Measurements from ENCODE around the gene TMPRSS3. TPM values are rescaled to one million over a fixed set of nuclear protein-coding genes. Genes with fewer than 3 reads are reported as not detected.

TMPRSS3 gene
- total RNA-seq, 3 donors from 2014 or later: 9.2 to 27.2 TPM; not detected in 1

- Histone ChIP-seq H3K27me3 (no peaks in the 10 kb centered on the region), H3K4me1 (no peaks in the 10 kb centered on the region), H3K36me3 (no peaks in the 10 kb centered on the region), H3K27ac (peak overlapping the region; percentile 89 to 91), H3K4me3 (no peak overlapping the region), H3K9me3 (no peaks in the 10 kb centered on the region)
- intact Hi-C loops (cut with DNase I; ENCODE audit: low total_unique reads): no loop called here
- no peak for TF ChIP-seq POLR2A (IDR thresholded peaks at IDR 0.05)
- no peak for TF ChIP-seq CTCF (IDR thresholded peaks at IDR 0.05)
- no peak for TF ChIP-seq POLR2AphosphoS5 (IDR thresholded peaks at IDR 0.05)
- peak in 1 of 2 donors; percentile 30 for DNase-seq (ENCODE audit: low spot score in 2 of 2)
These were observed 1.2 kb upstream of the TMPRSS3 start for GRCh38 chr21:42396799-42397745.

GRCh38 chr21:42395302-42395701, 550 bp downstream of the TMPRSS3 start:
- Histone ChIP-seq H3K27ac (peak overlapping the region; percentile 89 to 91), H3K4me1 (no peaks in the 10 kb centered on the region), H3K4me3 (peak overlapping the region in 1 of 3 donors; percentile 1), H3K36me3 (no peaks in the 10 kb centered on the region), H3K9me3 (no peaks in the 10 kb centered on the region), H3K27me3 (no peaks in the 10 kb centered on the region)
- intact Hi-C loops (cut with DNase I; ENCODE audit: low total_unique reads): no loop called here
- DNase-seq (ENCODE audit: low spot score in 2 of 2): peak in 1 of 2 donors; percentile 17
- TF ChIP-seq POLR2AphosphoS5 (IDR thresholded peaks at IDR 0.05) (no peak), CTCF (IDR thresholded peaks at IDR 0.05) (no peak), POLR2A (IDR thresholded peaks at IDR 0.05) (no peak)

- intact Hi-C loops (cut with DNase I; ENCODE audit: low total_unique reads): no loop called here
- Histone ChIP-seq H3K27me3 (no peaks in the 10 kb centered on the region), H3K36me3 (no peaks in the 10 kb centered on the region), H3K27ac (no peak overlapping the region), H3K9me3 (no peaks in the 10 kb centered on the region), H3K4me1 (peaks cover 0 to 5% of the 10 kb centered on the region in 2 donors), H3K4me3 (no peak overlapping the region)
- DNase-seq (ENCODE audit: low spot score in 2 of 2): no peak
- TF ChIP-seq POLR2A (IDR thresholded peaks at IDR 0.05): no peak
- TF ChIP-seq POLR2AphosphoS5 (IDR thresholded peaks at IDR 0.05): no peak
- TF ChIP-seq CTCF (IDR thresholded peaks at IDR 0.05): no peak
These were observed 2.4 kb downstream of the TMPRSS3 start for GRCh38 chr21:42393443-42393950.

- no peak for TF ChIP-seq POLR2A (IDR thresholded peaks at IDR 0.05)
- no peak for TF ChIP-seq CTCF (IDR thresholded peaks at IDR 0.05)
- no peak for TF ChIP-seq POLR2AphosphoS5 (IDR thresholded peaks at IDR 0.05)
- no peak for DNase-seq (ENCODE audit: low spot score in 2 of 2)
- Histone ChIP-seq H3K27me3 (no peaks in the 10 kb centered on the region), H3K9me3 (no peaks in the 10 kb centered on the region), H3K36me3 (no peaks in the 10 kb centered on the region), H3K4me3 (no peak overlapping the region), H3K4me1 (peaks cover 0 to 5% of the 10 kb centered on the region in 2 donors), H3K27ac (no peak overlapping the region)
- intact Hi-C loops (cut with DNase I; ENCODE audit: low total_unique reads): no loop called here
These were observed 3.0 kb downstream of the TMPRSS3 start for GRCh38 chr21:42392731-42393442.
